GM12878 (cell line): Measurements from ENCODE around the gene LARGE1. TPM values are rescaled to one million over a fixed set of nuclear protein-coding genes. Genes with fewer than 3 reads are reported as not detected.

ENCODE experiments used
- CBFB ChIP-seq: IDR thresholded peaks from 2 replicates; pipeline ENCODE4 v1.6.1; 2016; ENCODE audit warnings: antibody characterized with exemption, low read depth
- EED ChIP-seq: sonication (generic); IDR thresholded peaks from 2 replicates; pipeline ENCODE4 v1.6.1; 2016; ENCODE audit warnings: antibody characterized with exemption, low read depth
- ETV6 ChIP-seq, 2 experiments: fragments of 450-650 bp in 1 of 2; IDR thresholded peaks in 1 of 2; conservative IDR thresholded peaks in 1 of 2; 2 replicates each; pipeline ENCODE4 v1.6.1; 2014; ENCODE audit warnings: antibody characterized with exemption in 1 of 2, borderline replicate concordance in 1 of 2, low read depth in 1 of 2, mild to moderate bottlenecking in 1 of 2, moderate library complexity in 1 of 2
- RBBP5 ChIP-seq: fragments of 200-600 bp; sonication (generic); conservative IDR thresholded peaks from 2 replicates; pipeline ENCODE4 v1.6.1; 2016
- SP1 ChIP-seq: IDR thresholded peaks from one replicate; pipeline ENCODE4 v1.6.1; 2011; ENCODE audit warnings: low read depth, low read length
- SRF ChIP-seq, 2 experiments: IDR thresholded peaks; 2 replicates each; pipeline ENCODE4 v1.6.1; 2011; ENCODE audit warnings: low read depth in 2 of 2, low read length in 2 of 2, mild to moderate bottlenecking in 1 of 2, moderate library complexity in 1 of 2
- TCF12 ChIP-seq: IDR thresholded peaks from 2 replicates; pipeline ENCODE4 v1.6.1; 2011; ENCODE audit warnings: low read depth, mild to moderate bottlenecking, low read length
- YY1 ChIP-seq: IDR thresholded peaks from 2 replicates; pipeline ENCODE4 v1.6.1; 2011; ENCODE audit warnings: low read depth, mild to moderate bottlenecking, low read length
- polyA plus RNA-seq, 11 experiments: library from polyadenylated mRNA; depleted of rRNA in 4 of 11; unstranded in 6 of 11; stranded (reverse) in 5 of 11; fragments of >200 nt; fragmentation: Nextera tagmentation in 4 of 11; fragmentation: Illumina TruSeq in 1 of 11; extraction: Ambion mirVana in 4 of 11; extraction: Trizol in 1 of 11; gene quantifications; 1 replicate in 1 of 11; 2 replicates in 10 of 11; pipeline versions ENCODE4 v1.2.1 to v1.2.3, GENCODE V29; 2011 to 2016; ENCODE audit warnings: inconsistent platforms in 2 of 11, missing spikeins in 2 of 11, low read depth in 1 of 11
- total RNA-seq, 4 experiments: library from RNA; depleted of rRNA in 3 of 4; stranded (reverse); fragments of >200 nt in 3 of 4; fragmentation: Illumina TruSeq in 1 of 4; extraction: Trizol in 1 of 4; gene quantifications; 2 replicates each; pipeline versions ENCODE4 v1.2.1 to v1.2.3, GENCODE V29; 2013 to 2021
- TF ChIP-seq, protein P1 (sequence below): fragments of 450-650 bp; formaldehyde crosslinking; IDR thresholded peaks from 2 replicates; pipeline ENCODE4 v1.4.0; 2020; ENCODE audit warnings: mild to moderate bottlenecking, moderate library complexity
- TF ChIP-seq, protein P2 (sequence below): IDR thresholded peaks from 2 replicates; pipeline ENCODE4 v1.6.1; 2012; ENCODE audit warnings: low read depth, low read length, improper control_type of control experiment
- TF ChIP-seq, protein P3 (sequence below): fragments of 450-650 bp; IDR thresholded peaks from 2 replicates; pipeline ENCODE4 v1.6.1; 2018; ENCODE audit warnings: borderline replicate concordance, mild to moderate bottlenecking; ENCODE audit not compliant: partially characterized antibody
- TF ChIP-seq, protein P4 (sequence below): fragments of 450-650 bp; formaldehyde crosslinking; IDR thresholded peaks from 2 replicates; pipeline ENCODE4 v1.4.0; 2022; ENCODE audit warnings: mild to moderate bottlenecking, moderate library complexity

LARGE1 gene
- total and polyA plus RNA-seq, 10 of the 15 experiments (the other 5 are each of a cell fraction or from before 2014, with no cell fraction given), result 3.2 to 41.4 (median 17.3) TPM

DNA sequence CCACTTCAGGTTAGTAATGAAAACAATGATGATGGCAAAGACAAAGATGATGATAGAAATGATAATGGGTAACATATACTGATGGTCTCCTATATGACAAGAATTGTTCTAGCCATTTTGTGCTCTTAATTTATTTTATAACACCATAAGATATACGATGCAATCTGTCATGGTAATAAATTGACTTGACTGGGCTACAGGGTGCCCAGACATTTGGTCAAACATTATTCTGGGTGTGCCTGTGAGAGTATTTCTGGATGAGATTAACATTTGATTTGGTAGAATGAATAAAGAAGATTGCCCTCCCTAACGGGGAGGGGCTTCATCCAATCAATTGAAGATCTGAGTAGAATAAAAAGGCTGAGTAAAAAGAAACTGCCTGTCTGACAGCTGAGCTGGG lies 237.3 kb downstream of the LARGE1 start (continued):
- TF ChIP-seq, protein P1, sequence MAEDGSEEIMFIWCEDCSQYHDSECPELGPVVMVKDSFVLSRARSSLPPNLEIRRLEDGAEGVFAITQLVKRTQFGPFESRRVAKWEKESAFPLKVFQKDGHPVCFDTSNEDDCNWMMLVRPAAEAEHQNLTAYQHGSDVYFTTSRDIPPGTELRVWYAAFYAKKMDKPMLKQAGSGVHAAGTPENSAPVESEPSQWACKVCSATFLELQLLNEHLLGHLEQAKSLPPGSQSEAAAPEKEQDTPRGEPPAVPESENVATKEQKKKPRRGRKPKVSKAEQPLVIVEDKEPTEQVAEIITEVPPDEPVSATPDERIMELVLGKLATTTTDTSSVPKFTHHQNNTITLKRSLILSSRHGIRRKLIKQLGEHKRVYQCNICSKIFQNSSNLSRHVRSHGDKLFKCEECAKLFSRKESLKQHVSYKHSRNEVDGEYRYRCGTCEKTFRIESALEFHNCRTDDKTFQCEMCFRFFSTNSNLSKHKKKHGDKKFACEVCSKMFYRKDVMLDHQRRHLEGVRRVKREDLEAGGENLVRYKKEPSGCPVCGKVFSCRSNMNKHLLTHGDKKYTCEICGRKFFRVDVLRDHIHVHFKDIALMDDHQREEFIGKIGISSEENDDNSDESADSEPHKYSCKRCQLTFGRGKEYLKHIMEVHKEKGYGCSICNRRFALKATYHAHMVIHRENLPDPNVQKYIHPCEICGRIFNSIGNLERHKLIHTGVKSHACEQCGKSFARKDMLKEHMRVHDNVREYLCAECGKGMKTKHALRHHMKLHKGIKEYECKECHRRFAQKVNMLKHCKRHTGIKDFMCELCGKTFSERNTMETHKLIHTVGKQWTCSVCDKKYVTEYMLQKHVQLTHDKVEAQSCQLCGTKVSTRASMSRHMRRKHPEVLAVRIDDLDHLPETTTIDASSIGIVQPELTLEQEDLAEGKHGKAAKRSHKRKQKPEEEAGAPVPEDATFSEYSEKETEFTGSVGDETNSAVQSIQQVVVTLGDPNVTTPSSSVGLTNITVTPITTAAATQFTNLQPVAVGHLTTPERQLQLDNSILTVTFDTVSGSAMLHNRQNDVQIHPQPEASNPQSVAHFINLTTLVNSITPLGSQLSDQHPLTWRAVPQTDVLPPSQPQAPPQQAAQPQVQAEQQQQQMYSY (CRISPR knock-in tag), result no peak
- TF ChIP-seq EED (no peak), RBBP5 (no peak), CBFB (no peak), YY1 (no peak), TCF12 (no peak), SP1 (no peak), SRF (IDR thresholded peaks at IDR 0.05; ENCODE audit: low read depth in 2 of 2, low read length in 2 of 2) (no peak), ETV6 (conservative IDR thresholded peaks at IDR 0.05 in 1 of 2, IDR thresholded peaks at IDR 0.05 in 1 of 2; ENCODE audit: borderline replicate concordance in 1 of 2, low read depth in 1 of 2) (no peak)
- TF ChIP-seq, protein P2, sequence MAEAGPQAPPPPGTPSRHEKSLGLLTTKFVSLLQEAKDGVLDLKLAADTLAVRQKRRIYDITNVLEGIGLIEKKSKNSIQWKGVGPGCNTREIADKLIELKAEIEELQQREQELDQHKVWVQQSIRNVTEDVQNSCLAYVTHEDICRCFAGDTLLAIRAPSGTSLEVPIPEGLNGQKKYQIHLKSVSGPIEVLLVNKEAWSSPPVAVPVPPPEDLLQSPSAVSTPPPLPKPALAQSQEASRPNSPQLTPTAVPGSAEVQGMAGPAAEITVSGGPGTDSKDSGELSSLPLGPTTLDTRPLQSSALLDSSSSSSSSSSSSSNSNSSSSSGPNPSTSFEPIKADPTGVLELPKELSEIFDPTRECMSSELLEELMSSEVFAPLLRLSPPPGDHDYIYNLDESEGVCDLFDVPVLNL, result no peak
- TF ChIP-seq, protein P3, sequence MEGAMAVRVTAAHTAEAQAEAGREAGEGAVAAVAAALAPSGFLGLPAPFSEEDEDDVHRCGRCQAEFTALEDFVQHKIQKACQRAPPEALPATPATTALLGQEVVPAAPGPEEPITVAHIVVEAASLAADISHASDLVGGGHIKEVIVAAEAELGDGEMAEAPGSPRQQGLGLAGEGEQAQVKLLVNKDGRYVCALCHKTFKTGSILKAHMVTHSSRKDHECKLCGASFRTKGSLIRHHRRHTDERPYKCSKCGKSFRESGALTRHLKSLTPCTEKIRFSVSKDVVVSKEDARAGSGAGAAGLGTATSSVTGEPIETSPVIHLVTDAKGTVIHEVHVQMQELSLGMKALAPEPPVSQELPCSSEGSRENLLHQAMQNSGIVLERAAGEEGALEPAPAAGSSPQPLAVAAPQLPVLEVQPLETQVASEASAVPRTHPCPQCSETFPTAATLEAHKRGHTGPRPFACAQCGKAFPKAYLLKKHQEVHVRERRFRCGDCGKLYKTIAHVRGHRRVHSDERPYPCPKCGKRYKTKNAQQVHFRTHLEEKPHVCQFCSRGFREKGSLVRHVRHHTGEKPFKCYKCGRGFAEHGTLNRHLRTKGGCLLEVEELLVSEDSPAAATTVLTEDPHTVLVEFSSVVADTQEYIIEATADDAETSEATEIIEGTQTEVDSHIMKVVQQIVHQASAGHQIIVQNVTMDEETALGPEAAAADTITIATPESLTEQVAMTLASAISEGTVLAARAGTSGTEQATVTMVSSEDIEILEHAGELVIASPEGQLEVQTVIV, result no peak
- TF ChIP-seq, protein P4, sequence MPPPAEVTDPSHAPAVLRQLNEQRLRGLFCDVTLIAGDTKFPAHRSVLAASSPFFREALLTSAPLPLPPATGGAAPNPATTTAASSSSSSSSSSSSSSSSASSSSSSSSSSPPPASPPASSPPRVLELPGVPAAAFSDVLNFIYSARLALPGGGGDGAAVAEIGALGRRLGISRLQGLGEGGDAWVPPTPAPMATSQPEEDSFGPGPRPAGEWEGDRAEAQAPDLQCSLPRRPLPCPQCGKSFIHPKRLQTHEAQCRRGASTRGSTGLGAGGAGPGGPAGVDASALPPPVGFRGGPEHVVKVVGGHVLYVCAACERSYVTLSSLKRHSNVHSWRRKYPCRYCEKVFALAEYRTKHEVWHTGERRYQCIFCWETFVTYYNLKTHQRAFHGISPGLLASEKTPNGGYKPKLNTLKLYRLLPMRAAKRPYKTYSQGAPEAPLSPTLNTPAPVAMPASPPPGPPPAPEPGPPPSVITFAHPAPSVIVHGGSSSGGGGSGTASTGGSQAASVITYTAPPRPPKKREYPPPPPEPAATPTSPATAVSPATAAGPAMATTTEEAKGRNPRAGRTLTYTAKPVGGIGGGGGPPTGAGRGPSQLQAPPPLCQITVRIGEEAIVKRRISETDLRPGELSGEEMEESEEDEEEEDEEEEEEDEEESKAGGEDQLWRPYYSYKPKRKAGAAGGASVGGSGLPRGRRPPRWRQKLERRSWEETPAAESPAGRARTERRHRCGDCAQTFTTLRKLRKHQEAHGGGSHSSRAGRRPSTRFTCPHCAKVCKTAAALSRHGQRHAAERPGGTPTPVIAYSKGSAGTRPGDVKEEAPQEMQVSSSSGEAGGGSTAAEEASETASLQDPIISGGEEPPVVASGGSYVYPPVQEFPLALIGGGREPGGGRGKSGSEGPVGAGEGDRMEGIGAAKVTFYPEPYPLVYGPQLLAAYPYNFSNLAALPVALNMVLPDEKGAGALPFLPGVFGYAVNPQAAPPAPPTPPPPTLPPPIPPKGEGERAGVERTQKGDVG (CRISPR knock-in tag), result no peak
